ENCODE measurements around the gene WFDC12.

The WFDC12 gene

DNA sequence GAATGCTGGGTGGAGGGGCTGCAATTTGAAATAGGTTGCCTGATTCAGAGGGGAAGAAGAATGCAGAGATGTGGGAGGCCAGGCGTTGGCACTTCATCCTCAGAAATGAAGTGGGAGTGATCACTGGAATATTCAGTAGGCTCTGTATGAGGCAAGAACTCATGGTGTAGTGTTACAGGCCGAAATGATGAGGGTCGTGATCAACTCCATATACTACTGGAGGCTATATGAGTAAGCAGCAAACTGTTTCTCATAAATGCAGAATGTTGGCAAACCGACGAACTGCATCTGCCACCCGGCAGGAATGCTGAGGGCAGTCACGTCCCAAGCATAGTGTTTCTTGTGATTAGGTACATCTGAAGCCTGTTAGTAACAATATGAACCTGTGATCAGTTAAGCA, 36.0 kb downstream of the WFDC12 start:
- no peak for FAIRE-seq

GRCh38 chr20:45087814-45088213, 36.5 kb downstream of the WFDC12 start:
- FAIRE-seq: no peak

DNA sequence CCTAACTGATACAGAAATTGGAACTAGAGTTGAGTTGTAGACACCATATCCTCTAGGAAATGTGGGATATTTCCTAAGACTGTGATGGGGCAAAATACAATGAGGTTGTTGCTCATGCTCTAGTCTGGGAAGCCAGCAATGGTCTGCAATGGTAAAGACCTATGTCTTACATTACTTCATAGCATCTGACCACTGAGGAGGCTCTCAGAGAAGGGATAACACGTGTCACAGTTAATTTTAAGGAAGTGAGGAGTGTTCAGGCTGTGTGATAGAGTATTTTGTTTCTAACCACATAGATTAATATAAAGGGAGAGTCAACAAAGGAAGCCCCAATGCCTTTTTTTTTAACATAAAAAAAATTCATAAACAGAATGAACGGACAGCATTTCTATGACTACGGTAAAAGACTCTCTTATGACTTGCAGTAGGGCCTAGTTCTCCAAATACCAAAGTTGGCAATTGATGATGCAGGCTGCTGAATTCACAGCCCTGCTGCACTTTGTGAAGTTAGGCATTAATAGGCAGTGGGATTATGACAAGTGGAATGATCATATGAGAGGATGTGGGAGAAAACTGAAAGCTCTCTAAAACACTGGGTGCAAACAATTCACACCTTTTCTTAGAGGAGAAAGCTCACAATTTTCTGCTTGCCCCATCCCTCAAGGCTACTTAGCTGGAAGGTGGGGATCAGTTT, 37.0 kb downstream of the WFDC12 start:
- no peak for FAIRE-seq

- FAIRE-seq: no peak
Observed at GRCh38 chr20:45085867-45086266, 38.4 kb downstream of the WFDC12 start.

DNA sequence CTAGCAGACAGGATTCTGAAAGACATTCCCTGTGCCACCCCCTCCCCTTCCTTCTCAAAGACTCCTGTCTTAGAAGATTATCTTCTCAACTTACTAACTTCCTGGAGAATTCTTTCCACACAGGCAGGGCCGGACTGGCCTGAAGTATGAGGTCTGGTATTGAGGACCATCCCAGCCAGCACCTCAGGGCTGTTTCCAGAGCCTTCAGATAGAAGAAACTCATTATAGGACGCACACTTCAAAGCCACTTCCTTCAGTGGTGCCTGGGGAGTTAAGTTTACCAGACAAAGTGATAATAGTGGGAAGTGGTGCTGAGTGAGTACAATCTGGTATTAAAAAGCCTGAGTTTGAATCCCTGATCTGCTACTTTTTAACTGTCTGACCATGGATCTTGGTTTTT, 39.0 kb downstream of the WFDC12 start:
- FAIRE-seq: no peak

DNA sequence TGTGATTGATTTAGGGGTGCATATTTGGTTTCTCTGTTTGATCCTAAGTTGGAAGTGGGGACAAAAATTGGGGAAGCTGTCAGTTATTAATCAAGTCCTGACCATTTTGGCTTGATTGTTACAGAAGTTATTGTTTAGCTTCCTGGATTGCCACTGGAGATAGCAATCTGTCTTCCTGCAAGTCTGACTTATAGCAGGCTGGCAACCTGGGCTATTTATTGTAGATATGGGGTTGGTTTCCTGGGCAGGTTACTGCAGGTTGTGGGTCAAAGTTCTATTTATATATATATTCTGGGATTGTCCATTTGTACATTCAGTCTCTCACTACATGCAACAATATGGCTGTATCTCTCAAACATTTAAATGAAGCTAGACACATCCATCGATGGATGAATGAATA, 41.1 kb downstream of the WFDC12 start:
- FAIRE-seq: no peak

DNA sequence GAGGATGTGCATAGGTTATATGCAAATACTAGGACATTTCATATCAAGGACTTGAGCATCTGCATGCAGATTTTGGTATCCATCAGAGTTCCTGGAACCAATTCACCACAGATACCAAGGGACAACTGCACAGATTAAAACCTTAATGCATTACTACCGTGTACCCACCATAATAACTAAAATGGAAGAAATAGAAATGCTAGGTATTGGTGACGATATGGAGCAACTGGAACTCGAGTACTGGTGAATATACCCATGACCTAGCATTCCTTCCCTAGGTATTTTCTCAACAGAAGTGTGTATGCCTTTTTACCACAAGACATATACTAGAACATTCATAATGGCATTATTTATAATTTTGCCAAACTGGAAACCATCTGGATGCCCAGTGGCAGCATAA, 41.8 kb downstream of the WFDC12 start:
- no peak for FAIRE-seq

DNA sequence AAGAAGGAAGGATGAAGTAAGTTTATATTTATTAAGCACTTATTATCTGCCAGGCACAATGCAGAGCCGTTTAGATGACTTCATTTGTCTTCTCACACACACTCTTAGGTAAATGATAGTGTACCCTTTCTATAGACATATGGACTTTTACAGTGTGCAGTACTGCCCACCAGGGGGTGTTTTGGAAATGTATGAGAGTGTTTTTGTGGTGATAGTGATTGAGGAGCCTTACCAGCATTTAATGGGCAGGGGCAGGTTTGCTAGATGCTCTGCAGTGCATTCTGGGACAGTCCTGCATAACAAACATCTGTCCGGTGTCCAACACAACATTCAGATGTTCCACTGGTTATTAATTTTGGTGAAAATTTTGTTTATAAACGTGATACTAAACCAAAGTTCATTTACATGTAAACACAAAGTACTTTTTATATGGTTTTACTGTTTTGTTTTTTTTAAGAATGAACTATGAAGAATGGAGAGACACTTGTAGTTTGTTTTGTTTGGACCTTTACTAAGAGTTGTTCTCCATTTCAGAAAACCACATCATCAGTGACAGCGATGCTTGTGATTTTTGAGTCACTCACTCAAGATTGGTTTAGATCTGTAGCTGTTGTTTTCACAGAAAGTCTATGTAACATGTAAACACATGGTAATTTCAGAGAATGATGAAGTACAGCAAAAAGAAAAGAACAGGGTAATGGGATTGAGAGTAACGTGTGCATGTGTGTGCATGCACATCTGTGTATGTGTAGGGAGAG, 43.2 kb downstream of the WFDC12 start:
- FAIRE-seq: no peak

GRCh38 chr20:45077559-45077958, 46.7 kb downstream of the WFDC12 start:
- FAIRE-seq: no peak

Data from islet of Langerhans (tissue), 1 donor.